ENCODE measurements around the gene NAA16.
"Not testable (repeated sequence)": the region's sequence is repeated elsewhere in the genome, so short reads cannot be mapped to it uniquely, and the experiment has no call there.

Gene NAA16

DNA sequence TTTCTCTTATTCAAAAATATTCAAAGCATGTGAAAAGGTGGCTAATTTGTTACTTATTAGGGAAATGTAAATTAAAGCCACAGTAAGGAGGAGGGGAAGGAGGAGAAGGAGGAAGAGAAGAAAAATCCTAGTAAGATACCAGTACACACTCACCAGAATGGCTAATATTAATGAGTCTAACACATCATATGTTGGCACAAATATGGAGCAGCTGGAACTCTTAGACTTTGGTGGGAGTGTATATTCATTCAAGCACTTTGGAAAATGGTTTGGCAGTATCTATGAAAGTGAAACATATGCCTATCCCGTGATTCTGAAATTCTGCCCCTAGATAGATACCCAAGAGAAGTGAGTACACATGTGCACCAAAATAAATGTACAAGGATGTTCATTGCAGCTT is 108.1 kb downstream of the NAA16 start:
- TF ChIP-seq EZH2phosphoT487 (IDR thresholded peaks at IDR 0.05; ENCODE audit: borderline replicate concordance) = no peak
- TF ChIP-seq, protein P1, sequence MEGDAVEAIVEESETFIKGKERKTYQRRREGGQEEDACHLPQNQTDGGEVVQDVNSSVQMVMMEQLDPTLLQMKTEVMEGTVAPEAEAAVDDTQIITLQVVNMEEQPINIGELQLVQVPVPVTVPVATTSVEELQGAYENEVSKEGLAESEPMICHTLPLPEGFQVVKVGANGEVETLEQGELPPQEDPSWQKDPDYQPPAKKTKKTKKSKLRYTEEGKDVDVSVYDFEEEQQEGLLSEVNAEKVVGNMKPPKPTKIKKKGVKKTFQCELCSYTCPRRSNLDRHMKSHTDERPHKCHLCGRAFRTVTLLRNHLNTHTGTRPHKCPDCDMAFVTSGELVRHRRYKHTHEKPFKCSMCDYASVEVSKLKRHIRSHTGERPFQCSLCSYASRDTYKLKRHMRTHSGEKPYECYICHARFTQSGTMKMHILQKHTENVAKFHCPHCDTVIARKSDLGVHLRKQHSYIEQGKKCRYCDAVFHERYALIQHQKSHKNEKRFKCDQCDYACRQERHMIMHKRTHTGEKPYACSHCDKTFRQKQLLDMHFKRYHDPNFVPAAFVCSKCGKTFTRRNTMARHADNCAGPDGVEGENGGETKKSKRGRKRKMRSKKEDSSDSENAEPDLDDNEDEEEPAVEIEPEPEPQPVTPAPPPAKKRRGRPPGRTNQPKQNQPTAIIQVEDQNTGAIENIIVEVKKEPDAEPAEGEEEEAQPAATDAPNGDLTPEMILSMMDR (conservative IDR thresholded peaks at IDR 0.05; ENCODE audit: low read length) = no peak
- Histone ChIP-seq H3K4me2 (ENCODE audit: low read depth, low read length, poor library complexity, severe bottlenecking) (no peak overlapping the region), H3K4me1 (ENCODE audit: insufficient read depth, low read length, poor library complexity, severe bottlenecking) (peaks cover 3% of the 10 kb centered on the region), H3K27me3 (ENCODE audit: insufficient read depth, low read length, poor library complexity, severe bottlenecking) (no peaks in the 10 kb centered on the region), H3K36me3 (ENCODE audit: insufficient read depth, low read length) (no peaks in the 10 kb centered on the region), H3F3A (ENCODE audit: low read depth) (no peaks in the 10 kb centered on the region), H3K9me3 (ENCODE audit: insufficient read depth, low read depth, low read length) (no peaks in the 10 kb centered on the region), H2AFZ (ENCODE audit: low read length) (no peak overlapping the region), H3K9ac (ENCODE audit: low read depth, low read length, poor library complexity, severe bottlenecking) (no peak overlapping the region), H3K9me2 (replicated peaks; ENCODE audit: low read depth, low read length) (no peaks in the 10 kb centered on the region), H3K79me2 (ENCODE audit: insufficient read depth, low read length) (no peaks in the 10 kb centered on the region), H3K4me3 (ENCODE audit: low read length, poor library complexity, severe bottlenecking) (no peak overlapping the region), H4K20me1 (ENCODE audit: insufficient read depth, low read length, poor library complexity, severe bottlenecking) (no peaks in the 10 kb centered on the region)

DNA sequence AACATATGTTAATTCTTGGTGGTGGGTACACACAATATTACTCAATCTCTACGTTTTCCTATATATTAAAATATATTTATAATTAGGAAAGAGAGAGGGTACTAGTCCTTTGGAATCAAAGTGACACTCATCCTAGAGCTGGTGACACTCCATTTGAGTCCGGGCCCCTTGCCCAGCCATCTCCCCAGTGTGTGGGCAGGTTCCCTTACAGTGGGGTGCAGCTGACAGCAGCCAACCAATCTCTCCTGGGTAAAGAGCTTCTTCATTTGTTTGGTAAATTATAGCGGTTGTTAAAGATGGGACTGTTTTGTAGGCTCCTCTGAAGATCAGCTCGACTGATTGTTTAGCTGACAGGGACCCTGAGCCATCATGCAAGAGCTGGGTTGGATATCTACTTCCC is 109.1 kb downstream of the NAA16 start:
- no peaks in the 10 kb centered on the region for H3F3A ChIP-seq (ENCODE audit: low read depth)
- H3K4me3 ChIP-seq (ENCODE audit: low read length, poor library complexity, severe bottlenecking) = no peak overlapping the region
- H3K36me3 ChIP-seq (ENCODE audit: insufficient read depth, low read length) = no peaks in the 10 kb centered on the region
- TF ChIP-seq, protein P1 (conservative IDR thresholded peaks at IDR 0.05; ENCODE audit: low read length) = no peak
- no peak for TF ChIP-seq EZH2phosphoT487 (IDR thresholded peaks at IDR 0.05; ENCODE audit: borderline replicate concordance)
- no peak overlapping the region for H3K4me2 ChIP-seq (ENCODE audit: low read depth, low read length, poor library complexity, severe bottlenecking)
- H2AFZ ChIP-seq (ENCODE audit: low read length) = no peak overlapping the region
- H4K20me1 ChIP-seq (ENCODE audit: insufficient read depth, low read length, poor library complexity, severe bottlenecking) = no peaks in the 10 kb centered on the region
- H3K4me1 ChIP-seq (ENCODE audit: insufficient read depth, low read length, poor library complexity, severe bottlenecking) = peaks cover 3% of the 10 kb centered on the region
- no peaks in the 10 kb centered on the region for H3K27me3 ChIP-seq (ENCODE audit: insufficient read depth, low read length, poor library complexity, severe bottlenecking)
- no peaks in the 10 kb centered on the region for H3K9me2 ChIP-seq (replicated peaks; ENCODE audit: low read depth, low read length)
- H3K9me3 ChIP-seq (ENCODE audit: insufficient read depth, low read depth, low read length) = no peaks in the 10 kb centered on the region
- no peak overlapping the region for H3K9ac ChIP-seq (ENCODE audit: low read depth, low read length, poor library complexity, severe bottlenecking)
- no peaks in the 10 kb centered on the region for H3K79me2 ChIP-seq (ENCODE audit: insufficient read depth, low read length)

DNA sequence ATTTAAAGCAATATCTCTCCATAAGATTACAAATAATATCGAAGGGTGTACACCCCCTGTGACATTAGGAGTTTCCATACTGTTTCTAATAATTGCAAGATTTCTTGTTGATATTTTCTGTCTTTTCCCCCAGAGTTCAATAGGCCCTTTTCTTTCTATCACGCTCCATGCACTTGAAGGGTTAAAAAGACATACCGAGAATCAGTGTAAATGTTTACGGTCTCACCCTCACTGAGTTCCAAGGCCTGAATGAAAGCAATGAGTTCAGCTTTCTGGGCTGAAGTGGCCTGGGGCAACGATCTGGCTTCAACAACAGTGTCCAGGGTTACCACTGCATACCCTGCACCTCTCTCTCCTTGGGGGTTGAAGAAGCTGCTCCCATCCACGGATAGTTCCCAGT is 110.3 kb downstream of the NAA16 start:
- not testable (repeated sequence) for H3K4me1 ChIP-seq (ENCODE audit: insufficient read depth, low read length, poor library complexity, severe bottlenecking); H2AFZ ChIP-seq (ENCODE audit: low read length); H3K79me2 ChIP-seq (ENCODE audit: insufficient read depth, low read length); H3K4me2 ChIP-seq (ENCODE audit: low read depth, low read length, poor library complexity, severe bottlenecking); H3K9me3 ChIP-seq (ENCODE audit: insufficient read depth, low read depth, low read length); H3K36me3 ChIP-seq (ENCODE audit: insufficient read depth, low read length); H3K9ac ChIP-seq (ENCODE audit: low read depth, low read length, poor library complexity, severe bottlenecking); H3K9me2 ChIP-seq (replicated peaks; ENCODE audit: low read depth, low read length); H3K27me3 ChIP-seq (ENCODE audit: insufficient read depth, low read length, poor library complexity, severe bottlenecking); H3F3A ChIP-seq (ENCODE audit: low read depth); H4K20me1 ChIP-seq (ENCODE audit: insufficient read depth, low read length, poor library complexity, severe bottlenecking); H3K4me3 ChIP-seq (ENCODE audit: low read length, poor library complexity, severe bottlenecking)

DNA sequence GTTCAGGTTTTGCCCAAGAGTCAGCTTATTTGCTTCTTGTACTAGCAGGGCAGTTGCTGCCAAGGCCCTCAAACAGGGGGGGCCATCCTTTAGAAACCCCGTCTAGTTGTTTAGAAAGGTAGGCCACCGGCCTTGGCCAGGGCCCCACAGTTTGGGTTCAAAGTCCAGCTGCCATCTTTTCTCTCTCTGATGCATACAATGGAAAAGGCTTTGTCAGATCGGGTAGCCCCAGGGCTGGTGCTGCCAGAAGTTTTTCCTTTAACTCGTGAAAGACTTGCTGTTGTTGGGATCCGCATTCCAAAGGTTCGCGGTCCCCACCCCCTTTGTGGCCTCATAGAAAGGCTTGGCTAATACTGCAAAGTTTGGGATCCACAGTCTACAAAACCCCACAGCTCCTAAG is 110.9 kb downstream of the NAA16 start:
- not testable (repeated sequence) for H3K36me3 ChIP-seq (ENCODE audit: insufficient read depth, low read length); H3K79me2 ChIP-seq (ENCODE audit: insufficient read depth, low read length); H4K20me1 ChIP-seq (ENCODE audit: insufficient read depth, low read length, poor library complexity, severe bottlenecking); H3K4me1 ChIP-seq (ENCODE audit: insufficient read depth, low read length, poor library complexity, severe bottlenecking); H3K4me2 ChIP-seq (ENCODE audit: low read depth, low read length, poor library complexity, severe bottlenecking); H3F3A ChIP-seq (ENCODE audit: low read depth); H3K9me3 ChIP-seq (ENCODE audit: insufficient read depth, low read depth, low read length); H2AFZ ChIP-seq (ENCODE audit: low read length); H3K27me3 ChIP-seq (ENCODE audit: insufficient read depth, low read length, poor library complexity, severe bottlenecking); H3K4me3 ChIP-seq (ENCODE audit: low read length, poor library complexity, severe bottlenecking); H3K9ac ChIP-seq (ENCODE audit: low read depth, low read length, poor library complexity, severe bottlenecking); H3K9me2 ChIP-seq (replicated peaks; ENCODE audit: low read depth, low read length)

DNA sequence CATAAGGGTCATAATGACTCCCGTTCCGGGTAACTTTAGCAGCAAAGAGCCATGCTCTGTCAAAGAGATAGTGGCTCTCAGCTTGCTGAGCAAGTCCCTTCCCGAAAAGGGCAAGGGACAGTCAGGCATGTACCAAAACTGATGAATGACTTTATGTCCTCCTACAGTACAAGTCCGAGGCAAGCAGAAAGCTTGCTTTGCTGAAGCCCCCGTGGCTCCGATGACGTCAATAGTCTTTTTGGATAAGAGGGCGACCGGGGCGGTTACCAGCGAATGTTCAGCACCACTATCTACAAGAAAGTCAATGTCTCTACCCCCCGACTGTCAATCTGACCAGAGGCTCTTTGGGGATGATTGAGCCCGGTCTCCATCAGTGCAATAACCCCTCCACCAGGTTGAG is 112.2 kb downstream of the NAA16 start:
- H3K9ac ChIP-seq (ENCODE audit: low read depth, low read length, poor library complexity, severe bottlenecking); H3F3A ChIP-seq (ENCODE audit: low read depth); H3K4me1 ChIP-seq (ENCODE audit: insufficient read depth, low read length, poor library complexity, severe bottlenecking); H3K4me2 ChIP-seq (ENCODE audit: low read depth, low read length, poor library complexity, severe bottlenecking); H4K20me1 ChIP-seq (ENCODE audit: insufficient read depth, low read length, poor library complexity, severe bottlenecking); H3K9me2 ChIP-seq (replicated peaks; ENCODE audit: low read depth, low read length); H3K36me3 ChIP-seq (ENCODE audit: insufficient read depth, low read length); H2AFZ ChIP-seq (ENCODE audit: low read length); H3K4me3 ChIP-seq (ENCODE audit: low read length, poor library complexity, severe bottlenecking); H3K79me2 ChIP-seq (ENCODE audit: insufficient read depth, low read length); H3K27me3 ChIP-seq (ENCODE audit: insufficient read depth, low read length, poor library complexity, severe bottlenecking); H3K9me3 ChIP-seq (ENCODE audit: insufficient read depth, low read depth, low read length): not testable (repeated sequence)

DNA sequence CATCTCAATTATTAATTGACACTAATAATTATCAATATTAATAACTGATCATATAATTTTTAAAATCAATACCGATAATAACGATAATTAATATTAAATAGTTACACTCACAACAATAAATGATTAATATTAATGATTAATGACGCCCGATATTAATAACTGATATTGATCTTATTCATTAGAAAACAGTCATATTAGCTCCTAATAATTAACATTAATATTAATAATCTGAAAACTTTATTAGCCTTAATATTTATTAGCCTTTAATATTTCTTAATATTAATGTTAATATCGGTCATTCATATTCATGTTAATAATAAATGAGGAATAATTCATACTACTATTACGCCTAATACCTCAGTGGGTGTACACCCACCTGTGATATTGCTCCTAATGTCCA is 113.6 kb downstream of the NAA16 start:
- not testable (repeated sequence) for H3K79me2 ChIP-seq (ENCODE audit: insufficient read depth, low read length); H3K9ac ChIP-seq (ENCODE audit: low read depth, low read length, poor library complexity, severe bottlenecking); H3K27me3 ChIP-seq (ENCODE audit: insufficient read depth, low read length, poor library complexity, severe bottlenecking); H3F3A ChIP-seq (ENCODE audit: low read depth); H3K4me2 ChIP-seq (ENCODE audit: low read depth, low read length, poor library complexity, severe bottlenecking); H3K4me3 ChIP-seq (ENCODE audit: low read length, poor library complexity, severe bottlenecking); H3K9me2 ChIP-seq (replicated peaks; ENCODE audit: low read depth, low read length); H3K9me3 ChIP-seq (ENCODE audit: insufficient read depth, low read depth, low read length); H3K4me1 ChIP-seq (ENCODE audit: insufficient read depth, low read length, poor library complexity, severe bottlenecking); H3K36me3 ChIP-seq (ENCODE audit: insufficient read depth, low read length); H2AFZ ChIP-seq (ENCODE audit: low read length); H4K20me1 ChIP-seq (ENCODE audit: insufficient read depth, low read length, poor library complexity, severe bottlenecking)

All from Loucy (cell line).